ENCODE results near the gene MEF2A.

GRCh38 chr15:99547517-99547916, 18.3 kb upstream of the MEF2A start:
- no peak for TF ChIP-seq CTCF (IDR thresholded peaks at IDR 0.05 in 2 of 3, conservative IDR thresholded peaks at IDR 0.05 in 1 of 3; ENCODE audit: borderline replicate concordance in 1 of 3, insufficient read depth in 1 of 3, low read depth in 2 of 3, low read length in 2 of 3)
- TF ChIP-seq POLR2A (IDR thresholded peaks at IDR 0.05; ENCODE audit: borderline replicate concordance, extremely low read depth, insufficient read depth, insufficient read length), result no peak
- no peak for TF ChIP-seq SRF (IDR thresholded peaks at IDR 0.05; ENCODE audit: low read depth)
- no peak for TF ChIP-seq POLR2AphosphoS5 (IDR thresholded peaks at IDR 0.05; ENCODE audit: low read depth, low read length)
- TF ChIP-seq EGR1 (IDR thresholded peaks at IDR 0.05; ENCODE audit: low read depth), result no peak
- no peak for TF ChIP-seq EZH2 (IDR thresholded peaks at IDR 0.05)
- no peak for TF ChIP-seq YY1 (IDR thresholded peaks at IDR 0.05; ENCODE audit: extremely low read depth, insufficient replicate concordance, low read depth, low read length)
- TF ChIP-seq SIN3A (IDR thresholded peaks at IDR 0.05; ENCODE audit: low read depth), result no peak
- no peak for TF ChIP-seq RAD21 (IDR thresholded peaks at IDR 0.05; ENCODE audit: low read depth)
- TF ChIP-seq ZBTB33 (IDR thresholded peaks at IDR 0.05; ENCODE audit: extremely low read depth, insufficient replicate concordance, low read length), result no peak
- TF ChIP-seq MAX (IDR thresholded peaks at IDR 0.05), result no peak
